CD4-positive, alpha-beta T cell treated with Interleukin-2 at 100 ng/mL for 4 hours (primary cell): ENCODE results near the gene IQCF6.
"Not testable (repeated sequence)": the region's sequence is repeated elsewhere in the genome, so short reads cannot be mapped to it uniquely, and the experiment has no call there.

Source experiments
- DNase-seq: peaks from one replicate; pipeline ENCODE4 v3.0.0-alpha.2; 2020; ENCODE audit warnings: low spot score

IQCF6 gene

DNA sequence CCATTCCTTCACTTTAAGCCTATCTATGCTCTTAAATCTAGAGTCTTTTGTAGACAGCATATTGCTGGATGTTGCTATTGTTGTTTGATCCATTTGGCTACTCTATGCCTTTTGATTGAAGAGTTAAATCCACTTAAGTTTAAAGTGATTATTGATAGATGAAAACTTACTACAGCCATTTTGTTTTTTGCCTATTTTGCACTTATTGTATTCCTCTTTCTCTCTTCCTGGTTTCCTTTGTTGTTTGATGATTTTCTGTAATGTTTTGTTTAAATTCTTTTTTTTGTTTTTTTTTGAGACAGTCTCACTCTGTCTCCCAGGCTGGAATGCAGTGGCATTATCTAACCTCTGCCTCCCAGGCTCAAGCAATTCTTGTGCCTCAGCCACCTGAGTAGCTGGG, 19.8 kb downstream of the IQCF6 start:
- DNase-seq, result no peak

DNA sequence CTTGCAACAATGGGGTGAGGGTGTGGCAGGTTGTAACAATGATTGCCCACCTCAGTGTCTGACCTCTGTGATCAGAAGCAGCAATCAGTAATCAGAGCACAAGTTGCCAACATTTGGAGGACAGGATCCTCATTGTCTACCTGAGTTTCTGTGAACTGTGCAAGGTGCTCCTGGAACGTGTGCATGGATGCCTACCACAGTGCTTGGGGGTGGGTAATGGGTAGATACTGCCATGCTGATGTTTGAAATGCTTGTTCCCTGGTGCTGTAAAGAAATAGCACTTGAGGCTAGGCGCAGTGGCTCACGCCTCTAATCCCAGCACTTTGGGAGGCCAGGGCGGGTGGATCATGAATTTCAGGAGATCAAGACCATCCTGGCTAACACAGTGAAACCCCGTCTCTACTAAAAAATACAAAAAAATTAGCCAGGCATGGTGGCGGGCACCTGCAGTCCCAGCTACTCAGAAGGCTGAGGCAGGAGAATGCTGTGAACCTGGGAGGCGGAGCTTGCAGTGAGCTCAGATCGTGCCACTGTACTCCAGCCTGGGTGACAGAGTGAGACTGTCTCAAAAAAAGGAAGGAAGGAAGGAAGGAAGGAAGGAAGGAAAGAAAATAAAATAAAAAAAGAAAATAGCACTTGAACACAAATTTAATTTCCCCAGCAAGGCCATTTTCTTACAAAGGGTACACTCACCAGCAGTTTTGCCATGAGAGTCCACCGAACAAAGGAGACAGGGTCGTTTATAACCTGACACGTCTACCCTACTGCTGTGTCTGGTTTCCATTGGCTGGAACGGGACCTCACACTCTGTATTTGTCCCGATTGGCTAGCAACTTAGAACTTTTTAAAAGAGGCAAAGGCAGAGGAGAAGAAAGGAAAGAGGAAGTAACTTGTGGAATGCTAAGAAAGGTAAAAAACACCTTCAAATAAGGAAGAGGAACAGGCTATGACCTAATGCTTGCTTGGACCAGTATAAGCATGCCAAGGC, 25.0 kb downstream of the IQCF6 start:
- DNase-seq, result not testable (repeated sequence)

DNA sequence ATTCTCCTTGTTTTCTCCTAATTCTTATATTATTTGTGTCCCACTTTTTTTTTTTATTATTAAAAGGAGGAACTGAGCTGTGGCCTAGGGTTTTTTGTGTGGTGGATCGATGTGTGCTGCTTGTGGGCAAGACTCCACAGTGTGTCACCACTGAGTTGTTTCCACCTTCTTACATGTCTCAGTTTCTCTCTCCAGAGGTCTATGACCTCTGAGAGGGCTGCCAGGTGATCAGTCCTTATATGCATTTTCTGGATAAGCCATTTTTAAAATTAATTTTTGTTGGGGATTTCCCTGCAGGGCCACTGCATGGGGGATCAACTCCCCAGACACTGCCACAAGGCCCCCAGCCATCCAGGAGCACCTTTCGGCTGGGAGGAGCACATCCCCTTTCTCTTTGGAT, 27.8 kb downstream of the IQCF6 start:
- no peak for DNase-seq

DNA sequence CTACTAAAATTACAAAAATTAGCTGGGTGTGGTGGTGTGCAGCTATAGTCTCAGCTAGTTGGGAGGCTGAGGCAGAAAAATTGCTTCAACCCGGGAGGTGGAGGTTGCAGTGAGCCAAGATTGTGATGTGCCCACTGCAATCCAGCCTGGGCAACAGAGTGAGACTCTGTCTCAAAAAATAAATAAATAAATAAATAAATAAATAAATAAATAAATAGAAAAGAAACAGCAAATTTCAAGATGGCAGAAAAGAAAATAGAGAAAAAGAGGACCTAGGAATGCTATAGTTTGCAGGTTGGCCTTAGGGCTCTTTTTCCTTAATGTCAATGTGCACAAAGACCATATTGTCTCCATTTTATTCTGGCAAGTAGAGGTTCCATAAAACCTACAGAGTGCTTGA, 28.2 kb downstream of the IQCF6 start:
- no peak for DNase-seq

DNA sequence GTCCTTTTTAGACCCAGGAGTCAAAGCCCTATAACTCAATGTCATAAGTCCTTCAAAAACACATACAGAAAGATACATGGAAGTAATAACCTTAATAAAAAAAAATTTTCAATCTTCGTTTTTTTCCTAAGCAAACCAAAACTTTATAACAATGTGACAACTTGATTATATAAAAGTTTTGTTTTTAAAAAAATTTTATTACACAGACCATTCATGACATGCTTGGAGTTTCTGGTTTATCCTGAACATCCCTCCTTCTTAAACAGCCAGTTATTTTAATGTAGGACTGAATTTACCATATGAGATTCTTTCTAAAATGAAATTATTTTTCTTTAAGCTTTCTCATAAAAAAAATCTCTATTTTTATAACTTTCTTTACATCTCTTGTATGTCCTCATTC, 30.7 kb downstream of the IQCF6 start:
- DNase-seq, result no peak

DNA sequence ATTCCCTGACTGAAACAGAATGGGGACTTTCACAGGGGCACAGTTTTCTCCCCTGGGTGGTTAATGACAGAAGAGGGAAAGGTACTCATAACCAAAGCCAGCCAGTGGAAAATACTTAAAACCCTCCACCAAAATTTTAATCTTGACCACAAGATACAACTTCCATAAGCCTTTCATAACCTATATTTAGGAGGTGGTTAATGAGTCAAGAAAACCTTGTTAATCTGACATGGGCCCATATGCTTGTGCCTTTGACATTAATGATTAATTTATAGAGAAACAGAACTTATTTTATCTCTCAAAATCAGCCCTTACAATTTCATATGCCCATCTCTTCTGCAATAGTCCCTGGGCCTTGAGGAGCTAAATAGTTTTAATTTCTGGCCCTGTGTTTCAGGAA, 31.2 kb downstream of the IQCF6 start:
- DNase-seq, result no peak

DNA sequence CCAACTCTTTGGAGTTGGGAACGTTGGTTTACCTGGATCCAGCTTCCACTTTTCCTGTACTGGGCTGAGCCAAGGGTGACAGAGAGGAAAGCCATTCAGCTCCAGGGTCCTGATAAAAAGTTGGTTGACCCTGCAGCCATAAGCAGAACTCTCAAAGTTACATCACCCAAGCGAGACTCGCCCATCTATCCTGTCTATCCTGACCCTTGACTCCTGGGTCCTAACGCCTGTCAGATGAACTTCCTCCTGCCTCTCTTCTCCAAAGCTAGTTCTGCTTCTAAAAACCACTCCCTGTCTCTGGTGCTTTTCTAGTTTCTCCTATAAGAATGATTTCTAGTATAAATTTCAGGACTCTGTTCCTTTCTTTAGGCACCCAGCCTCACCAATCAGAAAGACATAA, 36.1 kb downstream of the IQCF6 start:
- DNase-seq, result not testable (repeated sequence)

DNA sequence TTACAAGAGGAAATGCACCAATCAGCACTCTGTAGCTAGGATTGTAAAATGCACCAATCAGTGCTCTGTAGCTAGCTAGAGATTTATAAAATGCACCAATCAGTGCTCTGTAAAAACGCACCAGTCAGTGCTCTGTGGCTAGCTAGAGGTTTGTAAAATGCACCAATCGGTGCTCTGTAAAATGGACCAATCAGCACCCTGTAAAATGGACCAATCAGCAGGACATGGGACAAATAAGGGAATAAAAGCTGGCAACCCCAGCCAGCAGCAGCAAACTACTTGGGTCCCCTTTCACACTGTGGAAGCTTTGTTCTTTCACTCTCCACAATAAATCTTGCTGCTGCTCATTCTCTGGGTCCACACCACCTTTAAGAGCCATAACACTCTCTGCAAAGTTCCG, 36.7 kb downstream of the IQCF6 start:
- DNase-seq, result not testable (repeated sequence)

DNA sequence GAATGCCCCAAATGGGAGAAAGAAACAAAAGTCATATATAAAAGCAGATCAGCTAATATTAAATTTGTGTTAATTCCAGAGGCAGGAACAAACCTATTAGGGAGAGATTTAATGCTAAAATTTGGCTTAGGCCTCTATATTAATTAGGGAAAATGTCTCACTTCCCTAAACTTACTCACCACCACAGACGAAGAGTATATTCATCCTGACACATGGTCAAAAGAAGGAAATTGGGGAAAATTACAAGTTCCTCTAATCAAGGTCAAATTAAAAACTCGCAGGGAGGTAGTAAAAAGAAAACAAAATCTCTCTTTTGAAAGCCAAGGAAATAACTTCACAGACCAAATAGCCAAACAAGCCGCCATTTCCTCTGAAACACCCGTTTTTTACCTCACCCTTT, 39.9 kb downstream of the IQCF6 start:
- DNase-seq, result no peak

DNA sequence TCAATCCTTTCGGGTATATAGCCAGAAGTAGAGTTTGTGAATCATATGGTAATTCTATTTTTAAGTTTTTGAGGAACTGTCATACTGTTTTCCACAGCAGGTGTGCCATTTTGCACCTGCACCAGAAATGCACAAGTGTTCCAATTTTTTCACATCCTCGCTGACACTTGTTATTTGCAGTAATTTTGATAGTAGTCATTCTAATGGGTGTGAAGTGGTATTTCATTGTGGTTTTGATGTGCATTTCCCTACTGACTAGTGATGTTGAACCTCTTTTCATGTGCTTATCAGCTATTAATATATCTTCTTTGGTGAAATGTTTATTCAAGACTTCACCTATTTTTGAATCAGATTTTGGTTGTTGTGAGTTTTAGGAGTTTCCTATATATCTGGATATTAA, 43.1 kb downstream of the IQCF6 start:
- no peak for DNase-seq

DNA sequence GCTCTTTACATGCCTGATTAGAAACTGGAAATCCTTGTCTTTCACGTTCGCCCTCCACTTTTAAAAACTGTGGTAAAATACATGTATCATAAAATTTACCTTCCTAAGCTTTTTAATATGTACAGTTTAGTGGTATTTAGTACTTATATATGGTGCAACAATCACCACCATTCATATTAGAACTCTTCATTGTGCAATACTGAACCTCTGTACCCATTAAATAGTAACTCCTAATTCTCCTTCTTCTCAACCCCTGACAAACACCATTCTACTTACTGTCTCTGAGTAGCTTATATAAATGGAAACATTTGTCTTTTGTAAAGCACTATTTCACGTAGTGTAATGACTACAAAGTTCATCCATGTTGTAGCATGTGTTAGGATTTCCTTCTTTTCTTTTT, 44.0 kb downstream of the IQCF6 start:
- no peak for DNase-seq

DNA sequence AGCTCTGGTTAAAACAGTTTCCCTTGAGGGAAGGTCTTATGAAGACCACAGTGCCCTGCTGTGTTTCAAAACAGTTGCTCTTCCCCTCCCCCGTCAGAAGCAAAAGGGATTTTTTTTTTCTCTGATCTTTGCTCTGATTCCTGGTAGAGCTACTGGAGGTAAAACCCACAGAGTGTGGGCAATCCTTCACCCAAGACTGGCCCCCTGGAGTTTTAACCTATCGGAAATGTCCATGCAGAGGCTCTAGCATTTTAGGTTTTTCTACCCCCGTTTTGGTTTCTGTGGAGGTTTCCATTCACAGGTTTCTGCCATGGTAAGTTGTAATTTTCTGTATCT, 44.5 kb downstream of the IQCF6 start:
- no peak for DNase-seq

DNA sequence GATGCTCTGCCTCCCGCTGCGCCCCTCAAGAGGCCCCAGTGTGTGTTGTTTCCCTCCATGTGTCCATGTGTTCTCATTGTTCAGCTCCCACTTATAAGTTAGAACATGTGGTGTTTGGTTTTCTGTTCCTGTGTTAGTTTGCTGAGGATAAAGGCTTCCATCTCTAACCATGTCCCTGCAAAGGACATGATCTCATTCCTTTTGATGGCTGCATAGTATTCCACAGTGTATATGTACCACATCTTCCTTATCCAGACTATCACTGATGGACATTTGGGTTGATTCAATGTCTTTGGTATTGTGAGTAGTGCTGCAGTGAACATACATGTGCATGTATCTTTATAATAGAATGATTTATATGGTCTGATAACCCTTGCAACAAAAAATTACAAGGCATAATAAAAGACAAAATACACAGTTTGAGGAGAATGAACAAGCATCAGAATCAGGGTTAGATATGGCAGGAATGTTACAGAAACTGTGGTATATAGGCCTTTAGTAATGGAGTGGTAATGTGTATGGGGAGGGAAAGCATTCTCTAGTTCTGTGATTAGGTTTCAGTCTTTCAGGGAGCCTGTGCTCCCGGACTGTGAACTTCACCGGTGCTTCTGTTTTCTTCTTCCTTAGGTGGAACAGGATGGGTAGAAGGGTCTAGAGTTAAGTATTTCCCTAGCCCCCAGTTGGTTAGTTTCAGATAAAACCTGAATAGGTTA, 45.0 kb downstream of the IQCF6 start:
- DNase-seq, result no peak

DNA sequence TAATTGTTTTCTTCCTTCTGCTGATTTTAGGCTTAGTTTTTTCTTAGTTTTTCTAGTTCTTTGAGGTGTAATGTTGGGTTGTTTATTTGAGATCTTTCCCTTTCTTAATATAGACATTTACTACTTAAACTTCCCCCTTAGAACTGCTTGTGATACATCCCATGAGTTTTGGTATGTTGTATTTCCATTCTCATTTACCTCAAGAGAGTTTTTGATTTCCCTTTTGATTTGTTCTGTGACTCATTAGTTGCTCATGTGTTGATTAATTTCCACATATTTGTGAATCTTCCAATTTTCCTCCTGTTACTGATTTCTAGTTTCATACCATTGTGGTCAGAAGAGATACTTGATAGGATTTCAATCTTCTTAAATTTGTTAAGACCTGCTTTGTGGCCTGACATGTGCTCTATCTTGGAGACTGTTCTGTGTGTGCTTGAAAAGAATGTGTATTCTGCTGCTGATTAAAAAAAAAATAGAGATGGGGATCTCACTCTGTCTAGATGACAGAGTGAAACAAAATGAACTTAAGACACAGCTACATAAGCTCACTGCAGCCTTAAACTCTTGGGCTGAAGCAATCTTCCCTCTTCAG, 49.9 kb downstream of the IQCF6 start:
- DNase-seq, result no peak
